ENCODE measurements around the gene SLC66A2.

The SLC66A2 gene

GRCh38 chr18:79917169-79917852, 34.1 kb downstream of the SLC66A2 start:
- no peak for DNase-seq

- no peak for DNase-seq
Observed at GRCh38 chr18:79916546-79917168, 34.8 kb downstream of the SLC66A2 start.

DNA sequence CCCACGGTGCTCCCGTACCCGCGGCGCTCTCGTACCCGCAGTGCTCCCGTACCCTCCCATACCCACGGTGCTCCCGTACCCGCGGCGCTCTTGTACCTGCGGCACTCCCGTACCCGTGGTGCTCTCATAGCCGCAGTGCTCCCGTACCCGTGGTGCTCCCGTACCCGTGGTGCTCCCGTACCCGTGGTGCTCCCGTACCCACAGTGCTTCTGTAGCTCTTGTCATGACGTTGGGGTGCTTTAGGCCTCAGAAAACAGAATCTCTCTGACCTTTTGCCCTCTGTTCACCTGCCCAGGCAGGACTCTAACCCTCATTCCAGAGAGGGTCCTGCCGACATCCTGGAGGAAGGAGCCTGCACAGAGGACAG, 35.3 kb downstream of the SLC66A2 start:
- DNase-seq: no peak

DNA sequence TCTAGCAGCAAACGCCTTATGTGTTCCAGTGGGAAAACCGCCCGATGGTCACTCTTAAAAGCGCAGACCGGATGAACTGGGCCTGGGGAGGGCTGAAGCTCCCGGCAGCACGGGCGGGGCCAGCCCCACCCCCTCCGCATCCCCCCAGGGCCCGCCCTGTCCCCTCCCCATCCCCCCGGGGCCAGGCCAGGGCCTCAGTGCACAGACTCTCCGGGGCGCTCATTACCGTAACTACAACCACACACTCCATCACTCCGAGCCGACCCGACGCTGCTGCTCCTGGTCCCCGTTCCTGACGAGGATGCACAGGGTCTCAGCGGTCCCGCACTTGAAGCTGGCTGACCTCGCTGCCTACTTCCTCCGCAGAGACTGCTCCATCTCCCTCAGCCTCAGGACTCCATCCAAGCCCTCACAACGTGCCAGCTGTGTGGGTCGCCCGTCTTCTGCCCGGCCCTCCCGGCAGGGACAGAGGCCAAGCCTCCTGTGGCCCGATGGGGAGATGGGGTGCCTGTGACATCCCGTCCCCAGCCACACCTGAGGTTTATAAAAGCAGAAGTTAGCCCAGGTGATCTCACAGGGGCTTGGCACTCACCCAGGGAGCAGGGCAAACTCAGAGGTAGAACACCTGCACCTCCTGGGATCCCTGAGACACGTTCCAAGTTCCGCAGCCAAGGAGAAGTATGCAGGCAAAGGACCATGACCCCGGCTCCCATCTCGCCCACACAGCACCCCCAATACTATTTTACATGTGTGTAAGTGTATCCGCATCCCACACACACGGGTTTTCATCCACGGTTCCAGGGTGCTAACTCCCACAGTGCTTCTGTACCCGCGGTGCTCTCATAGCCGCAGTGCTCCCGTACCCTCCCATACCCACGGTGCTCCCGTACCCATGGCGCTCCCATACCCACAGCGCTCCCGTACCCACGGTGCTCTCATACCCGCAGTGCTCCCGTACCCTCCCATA, 36.0 kb downstream of the SLC66A2 start:
- DNase-seq: no peak

- no peak for DNase-seq
Observed at GRCh38 chr18:79914614-79915160, 36.8 kb downstream of the SLC66A2 start.

- DNase-seq: no peak
Observed at GRCh38 chr18:79912994-79913831, 38.2 kb downstream of the SLC66A2 start.

DNA sequence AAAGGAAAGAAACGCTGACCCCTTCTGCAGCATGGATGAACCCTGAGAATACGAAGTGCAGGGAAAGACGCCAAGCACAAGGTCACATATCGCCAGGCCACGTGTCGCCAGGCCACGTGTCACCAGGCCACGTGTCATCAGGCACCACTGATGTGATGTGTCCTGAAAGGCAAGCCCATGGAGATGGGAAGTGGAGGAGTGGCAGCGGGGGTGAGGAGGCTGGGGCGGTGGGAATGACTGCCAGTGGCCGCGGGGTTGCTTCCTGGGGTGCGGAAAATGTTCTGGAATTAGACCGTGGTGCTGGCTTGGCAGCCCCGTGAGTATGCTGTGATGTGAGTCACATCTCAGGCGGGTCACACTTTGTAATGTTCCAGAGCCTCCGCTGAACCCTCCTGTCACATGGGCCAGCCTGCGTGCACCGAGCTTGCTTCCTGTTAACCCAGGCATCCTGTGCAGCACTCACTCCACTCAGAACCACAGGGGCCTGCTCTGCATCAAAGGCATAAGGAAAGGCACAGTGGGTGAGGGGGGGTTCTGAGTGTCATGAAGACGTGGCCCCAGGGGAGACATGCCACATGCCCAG, 39.0 kb downstream of the SLC66A2 start:
- DNase-seq: peak in 1 of 2 donors; percentile 16

- DNase-seq: no peak
Observed at GRCh38 chr18:79911344-79912270, 39.8 kb downstream of the SLC66A2 start.

- DNase-seq: no peak
Observed at GRCh38 chr18:79910563-79911343, 40.7 kb downstream of the SLC66A2 start.

GRCh38 chr18:79906706-79907105, 44.7 kb downstream of the SLC66A2 start:
- no peak for DNase-seq

DNA sequence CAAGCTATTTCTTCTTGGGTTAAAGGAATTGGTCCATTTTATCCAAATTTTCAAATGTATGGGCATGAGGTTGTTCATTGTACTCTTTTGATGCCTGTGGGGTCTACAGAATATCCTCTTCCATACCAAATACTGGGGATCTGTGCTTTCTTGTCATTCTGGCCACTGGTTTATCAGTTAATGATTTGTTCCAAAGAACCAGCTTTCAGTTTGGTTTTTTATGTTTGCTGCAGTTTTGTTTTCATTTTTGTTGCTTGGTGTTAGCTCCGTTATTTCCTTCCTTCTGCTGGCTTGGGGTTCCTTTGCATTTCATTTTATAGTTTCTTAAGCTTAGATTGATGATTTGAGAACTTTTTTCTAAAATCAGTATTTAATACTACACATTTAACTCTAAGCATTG, 45.5 kb downstream of the SLC66A2 start:
- no peak for DNase-seq

GRCh38 chr18:79905389-79905911, 46.0 kb downstream of the SLC66A2 start:
- DNase-seq: no peak

GRCh38 chr18:79904357-79905147, 46.9 kb downstream of the SLC66A2 start:
- DNase-seq: no peak

- DNase-seq: no peak
Observed at GRCh38 chr18:79903787-79904356, 47.6 kb downstream of the SLC66A2 start.

DNA sequence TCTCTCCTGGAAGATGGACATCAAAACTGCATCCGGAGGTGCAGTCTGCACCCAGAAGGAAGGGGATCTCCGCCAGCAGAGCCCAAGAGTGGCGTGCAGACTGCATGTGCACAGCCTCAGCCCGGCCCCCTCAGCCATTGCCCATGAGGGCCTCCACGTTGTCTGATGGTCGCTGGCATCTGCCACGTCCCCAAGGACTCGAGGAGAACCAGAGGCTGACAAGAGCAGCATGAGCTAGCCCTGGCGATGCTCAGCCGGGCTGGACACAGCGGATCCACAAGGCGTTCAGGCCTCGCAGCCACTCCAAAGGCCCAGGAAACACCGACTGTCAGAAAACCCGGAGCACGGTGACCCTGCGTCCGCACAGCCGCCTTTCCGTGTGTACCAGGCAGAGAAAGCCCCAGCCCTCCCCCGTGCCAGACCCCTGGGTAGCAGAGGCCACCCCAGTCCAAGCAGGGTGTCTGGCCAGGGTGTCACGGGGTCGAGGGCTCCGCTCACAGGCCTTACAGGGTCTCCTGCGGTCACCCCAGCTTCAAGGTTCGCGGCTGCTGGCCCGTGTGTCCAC, 48.3 kb downstream of the SLC66A2 start:
- DNase-seq: no peak

DNA sequence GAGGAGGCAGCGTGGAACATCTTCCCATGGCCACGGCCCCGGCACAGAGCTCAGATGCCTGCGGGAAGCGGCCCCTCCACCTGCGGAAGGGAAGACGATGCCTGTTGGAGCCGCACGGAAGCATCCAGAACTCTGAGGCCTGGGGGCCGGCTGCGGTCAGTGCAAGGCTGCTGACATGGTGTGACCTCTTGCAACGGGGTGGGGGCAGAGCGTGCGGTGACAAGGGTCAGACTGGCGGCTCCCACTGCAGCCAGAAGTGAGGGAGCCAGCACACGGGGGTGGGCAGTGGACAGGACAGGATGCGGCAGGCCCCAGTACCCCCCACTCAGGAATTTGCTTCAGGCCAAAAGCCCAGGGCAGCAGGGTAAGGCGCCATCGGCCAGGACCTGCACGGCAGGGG, 48.8 kb downstream of the SLC66A2 start:
- no peak for DNase-seq

DNA sequence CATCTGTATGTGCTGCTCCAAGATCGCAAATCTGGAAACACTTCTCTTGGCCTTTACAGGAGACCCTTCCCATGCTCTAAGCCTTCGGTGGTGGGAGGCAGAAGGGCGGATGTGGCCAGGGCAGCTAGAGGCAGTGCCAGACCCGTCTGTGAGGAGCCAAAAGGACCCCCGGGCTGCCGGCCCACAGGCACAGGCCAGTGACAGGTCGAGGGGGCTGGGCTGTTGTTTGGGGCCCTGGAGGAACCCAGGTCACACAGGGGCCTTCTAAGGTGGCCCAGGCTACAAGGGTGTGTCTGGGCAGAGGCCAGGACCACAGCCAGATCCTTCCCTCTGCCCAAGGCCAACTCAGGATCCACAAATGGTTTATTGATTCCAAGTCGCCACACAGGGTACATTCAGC, 49.4 kb downstream of the SLC66A2 start:
- DNase-seq: no peak

DNA sequence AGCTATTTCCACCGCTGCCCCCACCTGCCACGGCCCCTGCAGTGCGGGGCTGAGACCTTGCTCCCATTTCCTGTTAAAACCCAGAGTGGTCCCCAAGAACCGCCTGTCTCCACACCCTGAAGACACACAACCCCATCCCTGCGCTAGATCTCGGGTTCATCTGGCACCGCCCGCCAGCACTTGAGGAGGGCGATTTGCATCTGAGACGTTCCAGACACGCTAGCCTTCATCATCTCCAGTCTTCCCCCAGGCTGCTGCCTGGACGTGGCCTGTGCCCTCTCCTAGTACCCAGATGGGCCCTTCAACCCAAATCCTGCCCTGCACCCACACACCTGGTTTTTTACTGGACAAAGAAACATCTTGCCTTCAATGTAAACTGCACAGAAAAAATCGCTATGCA, 49.8 kb downstream of the SLC66A2 start:
- no peak for DNase-seq
